HepG2 (cell line): ENCODE measurements around the gene C14orf180. TPM values are rescaled to one million over a fixed set of nuclear protein-coding genes. Genes with fewer than 3 reads are reported as not detected.

Experiments used
- ATAC-seq: fragments of 200-7000 bp; cut with Tn5 transposase; 3 replicates; pipeline ENCODE4 v1.9.1; 2020; ENCODE audit warnings: mild to moderate bottlenecking, moderate library complexity
- BruUV-seq: library from RNA; stranded (reverse); fragments of 400-500 nt; replicated peaks from 2 replicates; lab custom pipeline; 2021; lab: Mats Ljungman, UMichigan
- CTCF ChIA-PET: fragments of 300-600 bp; formaldehyde crosslinking; extraction: SDS; loops from one replicate; lab custom pipeline; 2021; ENCODE audit warnings: low total read pairs, inconsistent platforms, low intra/inter-chr PET ratio; lab: Yijun Ruan, JAX
- POLR2A ChIA-PET: fragments of 350-600 bp; sonication (Branson Sonifier 250); formaldehyde crosslinking; loops from one replicate; lab custom pipeline; 2020; ENCODE audit warnings: antibody characterized with exemption, inconsistent platforms; lab: Yijun Ruan, JAX
- DNase-seq: peaks from one replicate; pipeline ENCODE4 v3.0.0-alpha.2; 2015; ENCODE audit warnings: low spot score
- FAIRE-seq: peaks from 3 replicates; lab custom pipeline; 2011; peaks lifted over from hg19 to GRCh38; lab: Jason Lieb, UNC
- H2AFZ ChIP-seq: one replicate; pipeline ENCODE4 v1.6.1; 2011; ENCODE audit warnings: low read length, inconsistent platforms
- H3K27ac ChIP-seq: fragments of 300-600 bp; 3 replicates; pipeline ENCODE4 v1.8.0; 2011; ENCODE audit warnings: mixed run types, mild to moderate bottlenecking, mixed read lengths, low read length, inconsistent platforms; ENCODE audit not compliant: insufficient read depth; ENCODE audit errors: extremely low read length
- H3K27me3 ChIP-seq, 2 experiments: fragments of 200-600 bp in 1 of 2; 2 replicates in 1 of 2; 3 replicates in 1 of 2; pipeline versions ENCODE4 v1.6.0 to v1.8.0; 2011; ENCODE audit warnings: low read length in 2 of 2, mild to moderate bottlenecking in 2 of 2, moderate library complexity in 2 of 2, inconsistent platforms in 1 of 2; ENCODE audit not compliant: insufficient read depth in 2 of 2, control insufficient read depth in 1 of 2
- H3K36me3 ChIP-seq, 2 experiments: fragments of 200-600 bp in 1 of 2; replicated peaks in 1 of 2; 2 replicates in 1 of 2; 3 replicates in 1 of 2; pipeline versions ENCODE4 v1.5.1 to v1.8.0; 2011; ENCODE audit warnings: low read length in 2 of 2, inconsistent platforms in 1 of 2; ENCODE audit not compliant: insufficient read depth in 2 of 2, control insufficient read depth in 1 of 2
- H3K4me1 ChIP-seq: 2 replicates; pipeline ENCODE4 v1.5.1; 2012; ENCODE audit warnings: low read length, inconsistent platforms; ENCODE audit not compliant: insufficient read depth
- H3K4me2 ChIP-seq: 2 replicates; pipeline ENCODE4 v1.6.0; 2011; ENCODE audit warnings: low read depth, low read length, inconsistent platforms
- H3K4me3 ChIP-seq, 3 experiments: fragments of 200-600 bp in 1 of 3; sonication (generic), shearing (Covaris generic) in 1 of 3; replicated peaks in 1 of 3; 2 replicates each; pipeline ENCODE4 v1.5.1; 2011 to 2016; ENCODE audit warnings: low read length in 3 of 3, inconsistent platforms in 2 of 3, low read depth in 2 of 3, mild to moderate bottlenecking in 2 of 3, control low read depth in 1 of 3, mixed read lengths in 1 of 3; ENCODE audit not compliant: insufficient read depth in 1 of 3
- H3K79me2 ChIP-seq: one replicate; pipeline ENCODE4 v1.6.1; 2011; ENCODE audit warnings: low read length, inconsistent platforms; ENCODE audit not compliant: insufficient read depth
- H3K9ac ChIP-seq: 2 replicates; pipeline ENCODE4 v1.6.0; 2011; ENCODE audit warnings: mild to moderate bottlenecking, low read depth, low read length, inconsistent platforms; ENCODE audit not compliant: insufficient read depth
- H3K9me3 ChIP-seq: 2 replicates; pipeline ENCODE4 v1.5.1; 2012; ENCODE audit warnings: mild to moderate bottlenecking, low read length
- H4K20me1 ChIP-seq: 2 replicates; pipeline ENCODE4 v1.6.0; 2011; ENCODE audit warnings: inconsistent platforms, mild to moderate bottlenecking, low read length, moderate library complexity; ENCODE audit not compliant: insufficient read depth
- HOXA3 ChIP-seq: sonication (generic); formaldehyde crosslinking; IDR thresholded peaks from 2 replicates; pipeline ENCODE4 v1.5.0; 2020; ENCODE audit warnings: missing genetic modification reagents
- JUNB ChIP-seq: sonication (generic); formaldehyde crosslinking; IDR thresholded peaks from 2 replicates; pipeline ENCODE4 v1.8.0; 2022; ENCODE audit warnings: missing genetic modification reagents, mild to moderate bottlenecking, borderline replicate concordance
- KDM2A ChIP-seq: sonication (generic); formaldehyde crosslinking; IDR thresholded peaks from 2 replicates; pipeline ENCODE4 v1.4.0; 2020; ENCODE audit warnings: low read depth, missing genetic modification reagents, borderline replicate concordance
- KLF11 ChIP-seq: IDR thresholded peaks from 2 replicates; pipeline ENCODE4 v1.6.1; 2016; ENCODE audit warnings: missing compliant biosample characterization
- PHF5A ChIP-seq: IDR thresholded peaks from one replicate; pipeline ENCODE4 v1.6.1; 2018; ENCODE audit warnings: low read depth, missing genetic modification reagents; ENCODE audit not compliant: unreplicated experiment
- ZNF33B ChIP-seq: sonication (generic); formaldehyde crosslinking; IDR thresholded peaks from 2 replicates; pipeline ENCODE4 v1.5.1; 2020; ENCODE audit warnings: mild to moderate bottlenecking, missing genetic modification reagents
- ZNF446 ChIP-seq: sonication (generic); formaldehyde crosslinking; IDR thresholded peaks from 2 replicates; pipeline ENCODE4 v1.5.0; 2020; ENCODE audit warnings: mild to moderate bottlenecking, missing genetic modification reagents
- ZNF770 ChIP-seq: sonication (generic); formaldehyde crosslinking; IDR thresholded peaks from 2 replicates; pipeline ENCODE4 v1.5.0; 2020; ENCODE audit warnings: mild to moderate bottlenecking, missing genetic modification reagents
- WGBS: methylation state at CpG from one replicate; pipeline ENCODE4 v1.1.6; 2017; ENCODE audit warnings: low lambda C conversion rate; 5-methylcytosine and 5-hydroxymethylcytosine counted together
- in situ Hi-C: cut with HindIII; loops from 2 replicates; pipeline ENCODE4 v1.10.0; 2017; ENCODE audit warnings: low pct_unique_long_range_greater_than_20kb; ENCODE audit not compliant: extremely low pct_ligation_motif_present
- intact Hi-C: fragments of 100-400 bp; cut with micrococcal nuclease; formaldehyde crosslinking; loops from one replicate; pipeline ENCODE4 v1.10.0; 2022; ENCODE audit not compliant: unreplicated experiment
- polyA plus RNA-seq, 8 experiments: library from polyadenylated mRNA; depleted of rRNA in 3 of 8; stranded (reverse) in 7 of 8; unstranded in 1 of 8; fragments of >200 nt; fragmentation: Illumina TruSeq in 4 of 8; extraction: Trizol in 4 of 8; gene quantifications; 2 replicates each; pipeline versions ENCODE4 v1.2.1 to v1.2.3, GENCODE V29; 2011 to 2016; ENCODE audit warnings: low read depth in 4 of 8, missing spikeins in 1 of 8, mixed read lengths in 1 of 8; ENCODE audit not compliant: insufficient read depth in 1 of 8
- total RNA-seq, 5 experiments: library from RNA; depleted of rRNA; stranded (reverse); fragments of >200 nt; fragmentation: Illumina TruSeq; extraction: Trizol; gene quantifications; 2 replicates each; pipeline ENCODE4 v1.2.3, GENCODE V29; 2016; ENCODE audit warnings: low read depth in 1 of 5
- TF ChIP-seq, protein P1 (sequence below): sonication (generic); formaldehyde crosslinking; IDR thresholded peaks from 2 replicates; pipeline ENCODE4 v1.4.0; 2020; ENCODE audit warnings: missing genetic modification reagents
- TF ChIP-seq, protein P2 (sequence below): sonication (generic); formaldehyde crosslinking; IDR thresholded peaks from 2 replicates; pipeline ENCODE4 v1.8.0; 2022; ENCODE audit warnings: missing genetic modification reagents, mild to moderate bottlenecking, moderate library complexity, borderline replicate concordance

The C14orf180 gene
- total and polyA plus RNA-seq, 2 of the 13 experiments (the other 11 are each of a cell fraction or from before 2014, with no cell fraction given) = not detected

DNA sequence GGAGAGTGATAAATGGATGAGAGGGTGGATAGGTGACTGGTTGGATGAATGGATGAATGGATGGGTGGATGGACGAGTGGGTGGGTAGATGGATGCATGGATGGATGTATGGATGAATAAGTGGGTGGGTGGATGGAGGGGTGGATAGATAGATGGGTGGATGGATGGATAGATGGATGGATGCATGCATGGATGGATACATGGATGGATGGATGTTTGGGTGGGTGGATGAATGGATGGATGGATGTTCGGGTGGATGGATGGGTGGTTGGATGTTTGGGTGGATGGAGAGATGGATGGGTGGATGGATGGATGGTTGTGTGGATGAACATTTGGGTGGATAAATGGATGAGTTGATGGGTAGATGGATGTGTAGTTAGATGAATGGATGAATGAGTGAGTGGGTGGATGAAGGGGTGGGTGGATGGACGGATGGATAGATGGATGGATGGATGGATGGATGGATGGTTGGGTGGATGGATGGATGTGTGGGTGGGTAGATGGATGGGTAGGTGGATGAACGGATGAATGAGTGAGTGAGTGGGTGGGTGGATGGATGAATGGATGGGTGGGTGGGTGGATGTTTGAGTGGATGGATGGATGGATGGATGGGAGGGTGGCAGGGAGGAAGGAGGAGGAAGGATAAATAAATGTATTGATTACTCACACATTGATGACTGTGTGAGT is 34.7 kb downstream of the C14orf180 start:
- in situ Hi-C loops (no loop called here), intact Hi-C loops (no loop called here)
- Histone ChIP-seq H3K4me3 (no peak overlapping the region), H3K9me3 (no peaks in the 10 kb centered on the region), H3K4me2 (no peak overlapping the region), H4K20me1 (no peaks in the 10 kb centered on the region), H3K4me1 (no peaks in the 10 kb centered on the region), H3K9ac (no peak overlapping the region), H3K27me3 (peaks cover 0 to 28% of the 10 kb centered on the region in 2 experiments; a peak in 1 of 5 replicates), H3K27ac (no peak overlapping the region), H3K79me2 (no peaks in the 10 kb centered on the region), H3K36me3 (no peaks in the 10 kb centered on the region), H2AFZ (no peak overlapping the region)
- POLR2A ChIA-PET = no interaction called here
- ATAC-seq = no peak
- no peak for FAIRE-seq
- no peak for DNase-seq
- TF ChIP-seq ZNF770 (no peak), JUNB (no peak), ZNF33B (CRISPR knock-in tag) (no peak), KLF11 (no peak), HOXA3 (CRISPR knock-in tag) (no peak), ZNF446 (no peak), PHF5A (CRISPR knock-in tag) (no peak), KDM2A (CRISPR knock-in tag) (no peak)
- TF ChIP-seq, protein P1, sequence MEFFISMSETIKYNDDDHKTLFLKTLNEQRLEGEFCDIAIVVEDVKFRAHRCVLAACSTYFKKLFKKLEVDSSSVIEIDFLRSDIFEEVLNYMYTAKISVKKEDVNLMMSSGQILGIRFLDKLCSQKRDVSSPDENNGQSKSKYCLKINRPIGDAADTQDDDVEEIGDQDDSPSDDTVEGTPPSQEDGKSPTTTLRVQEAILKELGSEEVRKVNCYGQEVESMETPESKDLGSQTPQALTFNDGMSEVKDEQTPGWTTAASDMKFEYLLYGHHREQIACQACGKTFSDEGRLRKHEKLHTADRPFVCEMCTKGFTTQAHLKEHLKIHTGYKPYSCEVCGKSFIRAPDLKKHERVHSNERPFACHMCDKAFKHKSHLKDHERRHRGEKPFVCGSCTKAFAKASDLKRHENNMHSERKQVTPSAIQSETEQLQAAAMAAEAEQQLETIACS (CRISPR knock-in tag) = no peak
- TF ChIP-seq, protein P2, sequence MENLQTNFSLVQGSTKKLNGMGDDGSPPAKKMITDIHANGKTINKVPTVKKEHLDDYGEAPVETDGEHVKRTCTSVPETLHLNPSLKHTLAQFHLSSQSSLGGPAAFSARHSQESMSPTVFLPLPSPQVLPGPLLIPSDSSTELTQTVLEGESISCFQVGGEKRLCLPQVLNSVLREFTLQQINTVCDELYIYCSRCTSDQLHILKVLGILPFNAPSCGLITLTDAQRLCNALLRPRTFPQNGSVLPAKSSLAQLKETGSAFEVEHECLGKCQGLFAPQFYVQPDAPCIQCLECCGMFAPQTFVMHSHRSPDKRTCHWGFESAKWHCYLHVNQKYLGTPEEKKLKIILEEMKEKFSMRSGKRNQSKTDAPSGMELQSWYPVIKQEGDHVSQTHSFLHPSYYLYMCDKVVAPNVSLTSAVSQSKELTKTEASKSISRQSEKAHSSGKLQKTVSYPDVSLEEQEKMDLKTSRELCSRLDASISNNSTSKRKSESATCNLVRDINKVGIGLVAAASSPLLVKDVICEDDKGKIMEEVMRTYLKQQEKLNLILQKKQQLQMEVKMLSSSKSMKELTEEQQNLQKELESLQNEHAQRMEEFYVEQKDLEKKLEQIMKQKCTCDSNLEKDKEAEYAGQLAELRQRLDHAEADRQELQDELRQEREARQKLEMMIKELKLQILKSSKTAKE = no peak
- under 1% methylated on average over 4 of the region's 4 CpGs for WGBS
- BruUV-seq = no TSS peak
- CTCF ChIA-PET = no interaction called here
